NCI-H774 (cell line): Measurements from ENCODE around the gene TSTD2.

Experiments
- DNase-seq: peaks from one replicate; lab custom pipeline; 2025; lab: John Stamatoyannopoulos, UW

TSTD2 gene

GRCh38 chr9:97562542-97562941, 70.6 kb downstream of the TSTD2 start:
- no peak for DNase-seq

DNA sequence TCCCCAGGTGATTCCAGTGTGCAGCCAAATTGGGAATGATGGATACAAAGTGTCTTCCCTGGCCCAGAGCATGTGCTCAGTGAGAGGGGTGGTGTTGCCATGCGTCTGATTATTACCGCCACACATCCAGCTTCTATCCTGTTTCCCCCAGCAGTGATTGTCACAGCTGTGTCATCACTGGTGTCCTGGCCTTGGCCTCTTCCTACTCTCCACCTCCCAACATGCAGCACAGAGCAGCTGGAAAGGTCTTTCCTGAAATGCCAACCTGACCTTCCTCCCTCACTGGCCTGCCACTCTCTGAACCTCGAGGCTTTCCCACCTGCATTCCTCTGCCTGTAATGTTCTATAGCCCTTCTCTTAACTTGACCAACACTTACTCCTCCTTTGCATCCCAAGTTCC, 71.7 kb downstream of the TSTD2 start:
- no peak for DNase-seq

DNA sequence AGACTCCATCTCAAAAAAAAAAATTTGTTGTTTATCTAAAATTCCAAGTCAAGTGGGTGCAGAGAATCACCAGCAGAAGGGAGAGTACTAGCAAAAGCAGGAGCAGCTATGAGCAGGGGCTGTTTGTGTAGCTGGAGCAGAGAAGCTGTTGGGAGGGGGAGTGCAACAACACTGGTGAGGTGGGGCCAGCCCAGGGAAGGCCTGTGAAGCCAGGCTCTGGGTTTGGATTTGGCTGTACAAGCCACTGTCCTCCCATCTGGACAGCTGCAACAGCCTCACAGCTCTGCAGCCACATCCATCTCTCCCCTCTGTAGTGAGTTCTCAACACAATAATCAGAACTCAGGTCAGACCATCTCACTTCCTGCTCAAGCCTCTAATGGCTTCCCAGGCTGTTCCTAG, 72.3 kb downstream of the TSTD2 start:
- no peak for DNase-seq

DNA sequence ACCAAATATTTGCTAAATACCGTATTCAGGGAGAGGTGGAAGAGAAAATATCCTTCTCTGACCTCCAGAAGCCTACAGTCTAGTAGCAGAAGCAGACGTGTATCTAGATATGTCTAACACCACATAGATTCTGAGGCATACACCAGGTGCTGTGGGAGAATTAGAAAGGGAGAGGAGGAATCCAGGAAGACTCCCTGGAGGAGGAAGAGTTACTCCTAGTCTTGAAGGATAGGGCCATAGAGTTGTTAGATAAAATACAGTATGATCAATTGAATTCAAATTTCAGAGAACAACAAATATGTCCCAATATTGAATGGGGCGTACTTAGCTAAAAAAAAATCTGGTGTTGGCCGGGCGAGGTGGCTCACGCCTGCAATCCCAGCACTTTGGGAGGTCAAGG, 73.0 kb downstream of the TSTD2 start:
- no peak for DNase-seq

DNA sequence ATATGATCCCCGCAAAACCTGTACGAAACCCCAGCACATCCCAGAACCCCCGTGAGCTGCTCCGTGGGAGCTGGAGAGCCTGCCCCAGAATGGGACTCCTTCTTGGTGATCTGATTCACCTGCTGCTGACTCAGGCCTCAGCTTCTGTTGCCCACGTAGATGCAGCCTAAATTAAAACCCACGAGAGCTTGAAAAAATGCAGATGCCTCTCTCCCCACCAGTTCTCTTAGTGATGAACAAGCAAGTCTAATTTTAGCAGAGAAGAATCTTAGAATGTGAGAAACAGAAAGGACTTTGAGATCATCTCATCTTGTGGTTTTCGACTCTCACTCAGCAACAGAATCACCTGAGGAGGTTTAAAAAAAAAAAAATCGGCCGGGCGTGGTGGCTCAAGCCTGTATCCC, 74.1 kb downstream of the TSTD2 start:
- DNase-seq = no peak

GRCh38 chr9:97558701-97559101, 74.5 kb downstream of the TSTD2 start:
- DNase-seq = no peak

- DNase-seq = no peak
Observed at GRCh38 chr9:97557606-97558095, 75.5 kb downstream of the TSTD2 start.

DNA sequence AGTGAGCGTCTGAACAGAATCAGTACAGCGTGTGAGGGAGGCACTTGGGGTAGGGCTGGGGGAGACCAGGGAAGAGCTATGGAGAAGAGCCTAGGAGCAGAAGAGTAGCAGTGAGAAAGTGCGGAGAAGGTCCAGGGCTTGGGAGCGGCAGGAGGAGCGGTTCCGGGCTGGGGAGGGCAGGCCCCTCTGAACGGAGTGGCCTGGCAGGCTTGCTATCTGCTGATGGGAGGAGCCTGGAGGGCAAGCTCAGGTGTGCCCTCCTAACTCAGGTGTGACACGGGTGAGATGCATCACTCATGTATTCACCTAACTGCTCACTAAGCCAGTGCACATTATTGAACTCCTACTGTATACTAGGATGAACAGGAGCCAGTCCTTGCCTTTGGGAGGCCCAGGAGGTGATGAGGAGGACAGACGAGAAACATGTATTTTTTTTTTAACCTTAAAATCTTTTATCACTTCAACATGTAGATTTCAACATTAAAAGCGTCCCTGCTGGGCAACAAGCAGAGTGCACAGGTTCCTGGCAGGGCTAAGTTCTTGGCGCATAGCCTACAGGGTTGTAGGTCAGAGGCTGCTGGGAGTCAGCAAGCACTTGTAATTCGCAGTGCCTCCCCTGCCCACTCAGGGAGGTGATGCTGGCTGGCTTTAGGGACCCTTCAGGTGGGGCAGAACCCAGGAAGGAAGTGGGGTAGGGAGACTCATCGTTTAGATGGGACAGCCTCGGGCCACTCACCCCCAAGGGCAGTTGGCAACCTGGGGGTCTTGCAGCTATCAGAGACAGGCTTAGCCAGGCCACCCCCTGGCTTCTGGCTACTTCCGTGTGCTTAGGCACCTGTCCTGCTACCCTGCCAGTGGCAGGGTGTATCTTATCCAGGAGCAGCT, 76.2 kb downstream of the TSTD2 start:
- no peak for DNase-seq

DNA sequence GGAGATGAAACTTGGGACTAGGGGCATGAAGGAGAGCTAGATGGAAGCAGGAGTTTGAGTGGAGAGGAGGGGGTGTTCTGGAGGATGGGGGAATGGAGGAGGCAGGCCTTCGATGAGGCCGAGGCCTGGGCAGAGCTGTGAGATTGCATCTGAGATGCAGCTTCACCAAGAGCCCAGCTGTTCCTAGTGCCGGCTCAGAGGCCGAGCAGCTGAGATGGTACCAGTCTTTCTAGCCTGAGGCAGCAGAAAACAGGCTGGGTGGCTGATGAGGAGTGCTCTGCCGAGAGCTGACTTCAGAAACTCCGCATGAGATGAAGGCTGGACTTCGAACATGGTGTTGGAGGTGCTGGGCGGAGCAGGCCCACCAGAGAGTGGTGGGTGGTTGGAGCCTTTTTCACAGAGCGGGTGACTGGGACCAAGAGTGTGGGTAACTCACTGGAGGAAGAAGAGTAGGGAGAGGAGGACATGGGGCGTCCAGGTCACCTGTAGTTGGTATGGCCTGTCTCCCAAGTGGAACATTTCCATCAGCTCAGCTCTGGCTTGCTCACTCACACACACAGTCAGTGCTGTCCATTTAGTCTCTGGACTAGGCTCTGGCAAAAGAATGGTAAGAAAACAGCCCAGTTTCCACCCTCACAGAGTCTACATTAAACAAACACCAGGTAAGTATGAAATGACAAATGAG, 77.0 kb downstream of the TSTD2 start:
- no peak for DNase-seq

GRCh38 chr9:97555164-97555563, 78.0 kb downstream of the TSTD2 start:
- no peak for DNase-seq

DNA sequence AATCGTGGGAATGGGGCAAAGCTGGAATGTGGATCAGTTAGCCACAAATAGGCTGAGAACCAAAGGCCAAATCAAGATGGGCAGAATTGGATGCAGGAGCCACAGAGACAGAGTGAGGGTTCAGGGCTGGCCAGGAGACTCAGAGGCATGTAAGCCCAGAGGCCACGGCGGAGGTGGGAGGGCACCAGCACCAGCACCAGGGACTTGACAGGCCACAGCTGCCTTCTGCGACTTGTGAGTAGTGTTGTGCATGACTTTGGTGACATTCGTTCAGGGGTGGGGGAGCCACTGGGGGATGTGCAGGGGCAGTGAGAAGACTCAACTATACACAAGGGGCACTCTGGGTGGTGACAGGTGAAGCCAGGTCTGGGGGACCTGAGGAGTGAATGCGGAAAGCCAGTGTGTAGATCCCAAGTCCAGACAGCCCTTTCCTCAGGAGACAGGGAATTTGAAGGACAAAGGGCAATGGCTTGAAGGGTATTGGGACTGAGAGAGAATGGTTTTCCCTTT, 78.5 kb downstream of the TSTD2 start:
- no peak for DNase-seq

DNA sequence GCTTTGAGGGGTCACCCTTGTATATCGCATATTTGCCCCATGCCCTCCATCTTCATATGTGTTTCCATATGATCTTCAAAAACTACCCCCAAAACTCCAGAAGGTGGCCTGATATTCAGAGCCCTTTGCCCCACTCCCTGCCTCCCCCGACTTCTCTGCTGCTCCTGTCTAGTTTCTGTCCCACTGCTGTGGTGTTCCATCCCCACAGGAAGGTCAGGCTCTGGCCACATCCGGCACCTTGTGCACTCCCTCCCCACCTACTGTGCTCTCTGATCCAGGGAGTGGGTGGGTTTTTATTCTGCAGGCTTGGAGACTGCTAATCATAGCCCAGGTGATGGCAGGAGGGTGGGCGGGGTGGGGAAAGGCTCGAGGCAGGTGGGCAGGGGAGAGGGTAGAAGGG, 79.3 kb downstream of the TSTD2 start:
- DNase-seq = no peak

DNA sequence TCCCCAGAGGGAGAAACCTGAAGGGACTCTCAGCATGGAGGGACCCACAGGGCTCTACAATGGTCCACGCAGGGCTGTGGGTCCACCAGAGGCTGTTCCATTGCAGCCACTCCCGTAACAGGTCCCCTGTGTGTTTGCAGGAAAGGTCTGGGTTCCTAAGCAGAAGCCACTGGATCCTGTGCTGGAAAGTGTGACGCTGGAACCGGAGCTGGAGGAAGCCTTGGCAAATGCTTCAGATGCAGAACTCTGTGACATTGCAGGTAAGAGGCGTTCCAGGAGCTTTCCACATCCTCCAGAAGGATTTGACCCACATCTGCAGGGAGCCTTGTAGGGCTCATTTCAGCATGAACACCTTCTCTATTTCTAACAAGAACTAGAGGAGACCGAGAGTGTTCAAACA, 80.0 kb downstream of the TSTD2 start:
- DNase-seq = no peak

- DNase-seq = no peak
Observed at GRCh38 chr9:97551308-97551707, 81.9 kb downstream of the TSTD2 start.

DNA sequence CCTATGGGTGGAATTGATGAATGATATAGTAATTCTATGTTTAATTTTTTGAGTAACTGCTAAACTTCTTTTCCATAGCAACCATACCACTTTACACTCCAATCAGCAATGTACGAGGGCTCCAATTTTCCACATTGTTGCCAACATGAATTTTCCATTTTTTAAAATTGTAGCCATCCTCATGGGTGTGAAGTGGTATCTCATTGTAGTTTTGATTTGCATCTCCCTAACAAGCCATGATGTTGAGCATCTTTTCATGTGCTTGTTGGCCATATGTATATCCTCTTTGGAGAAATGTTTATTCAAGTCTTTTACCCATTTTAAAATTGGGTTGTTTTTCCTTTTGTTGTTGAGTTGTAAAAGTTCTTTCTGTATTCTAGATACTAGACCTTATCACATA, 82.8 kb downstream of the TSTD2 start:
- DNase-seq = no peak
